IMR-90 (cell line): ENCODE measurements around the gene NAGS. TPM values are rescaled to one million over a fixed set of nuclear protein-coding genes. Genes with fewer than 3 reads are reported as not detected.
"Not testable (repeated sequence)": the region's sequence is repeated elsewhere in the genome, so short reads cannot be mapped to it uniquely, and the experiment has no call there.

Experiments used
- ATAC-seq: fragments of 200-7000 bp; cut with Tn5 transposase; 2 replicates; pipeline ENCODE4 v1.9.1; 2020; ENCODE audit warnings: low read depth, mild to moderate bottlenecking, moderate library complexity
- BruUV-seq: library from RNA; stranded (reverse); fragments of 400-500 nt; replicated peaks from 2 replicates; lab custom pipeline; 2021; lab: Mats Ljungman, UMichigan
- CTCF ChIA-PET: fragments of 300-600 bp; formaldehyde crosslinking; extraction: SDS; loops from one replicate; lab custom pipeline; 2021; ENCODE audit warnings: antibody characterized with exemption; lab: Yijun Ruan, JAX
- POLR2A ChIA-PET: fragments of 300-600 bp; sonication (Branson Sonifier 250); formaldehyde crosslinking; loops from one replicate; lab custom pipeline; 2022; ENCODE audit warnings: antibody characterized with exemption; ENCODE audit not compliant: unreplicated experiment; lab: Charles Lee
- DNase-seq: peaks from one replicate; pipeline ENCODE4 v3.0.0; 2013
- H2AFZ ChIP-seq: replicated peaks from 2 replicates; pipeline ENCODE3; 2013; ENCODE audit warnings: low read length, mild to moderate bottlenecking; ENCODE audit not compliant: poor library complexity
- H2AK5ac ChIP-seq: 2 replicates; pipeline ENCODE4 v1.6.1; 2013; ENCODE audit warnings: low read depth, low read length, inconsistent platforms
- H2AK9ac ChIP-seq: replicated peaks from 2 replicates; pipeline ENCODE3; 2013; ENCODE audit warnings: mild to moderate bottlenecking, low read depth, low read length, moderate library complexity; ENCODE audit not compliant: poor library complexity
- H2BK120ac ChIP-seq: 2 replicates; pipeline ENCODE4 v1.6.1; 2013; ENCODE audit warnings: low read depth, low read length, inconsistent platforms
- H2BK15ac ChIP-seq: 3 replicates; pipeline ENCODE4 v1.6.1; 2013; ENCODE audit warnings: low read depth, low read length, inconsistent platforms
- H2BK20ac ChIP-seq: 2 replicates; pipeline ENCODE4 v1.6.1; 2013; ENCODE audit warnings: low read depth, mild to moderate bottlenecking, inconsistent platforms, low read length, moderate library complexity
- H2BK5ac ChIP-seq: 2 replicates; pipeline ENCODE4 v1.6.1; 2013; ENCODE audit warnings: mild to moderate bottlenecking, low read depth, low read length, inconsistent platforms; ENCODE audit not compliant: poor library complexity, severe bottlenecking
- H3K14ac ChIP-seq: replicated peaks from 2 replicates; pipeline ENCODE4 v1.6.1; 2013; ENCODE audit warnings: low read depth, low read length, inconsistent platforms
- H3K18ac ChIP-seq: 2 replicates; pipeline ENCODE4 v1.6.1; 2013; ENCODE audit warnings: low read depth, low read length, control low read depth
- H3K23ac ChIP-seq: 2 replicates; pipeline ENCODE4 v1.6.1; 2013; ENCODE audit warnings: low read depth, low read length, inconsistent platforms
- H3K27ac ChIP-seq: 2 replicates; pipeline ENCODE4 v1.5.1; 2013; ENCODE audit warnings: mild to moderate bottlenecking, control low read depth, low read length; ENCODE audit not compliant: insufficient read depth
- H3K27me3 ChIP-seq: 2 replicates; pipeline ENCODE4 v1.6.1; 2013; ENCODE audit warnings: low read length; ENCODE audit not compliant: control insufficient read depth, insufficient read depth
- H3K36me3 ChIP-seq: 2 replicates; pipeline ENCODE4 v1.6.1; 2013; ENCODE audit warnings: low read length, mixed read lengths; ENCODE audit not compliant: control insufficient read depth, insufficient read depth
- H3K4ac ChIP-seq: 2 replicates; pipeline ENCODE4 v1.6.1; 2013; ENCODE audit warnings: low read depth, low read length, inconsistent platforms
- H3K4me1 ChIP-seq: 2 replicates; pipeline ENCODE4 v1.6.1; 2013; ENCODE audit warnings: low read length, mixed read lengths; ENCODE audit not compliant: control insufficient read depth, insufficient read depth
- H3K4me2 ChIP-seq: 2 replicates; pipeline ENCODE4 v1.6.1; 2013; ENCODE audit warnings: low read depth, mild to moderate bottlenecking, control low read depth, low read length, moderate library complexity
- H3K4me3 ChIP-seq: 2 replicates; pipeline ENCODE4 v1.5.1; 2013; ENCODE audit warnings: low read depth, mild to moderate bottlenecking, control low read depth, low read length, moderate library complexity; ENCODE audit not compliant: insufficient read depth
- H3K56ac ChIP-seq: 2 replicates; pipeline ENCODE4 v1.6.1; 2013; ENCODE audit warnings: low read length, inconsistent platforms; ENCODE audit not compliant: insufficient read depth; ENCODE audit errors: extremely low read depth
- H3K79me1 ChIP-seq, 2 experiments: 2 replicates each; pipeline ENCODE4 v1.6.1; 2013; ENCODE audit warnings: low read length in 2 of 2, inconsistent platforms in 1 of 2, low read depth in 1 of 2
- H3K9ac ChIP-seq: 2 replicates; pipeline ENCODE4 v1.6.1; 2013; ENCODE audit warnings: low read depth, low read length, control low read depth
- H3K9me1 ChIP-seq: 2 replicates; pipeline ENCODE4 v1.6.1; 2013; ENCODE audit warnings: low read length, inconsistent platforms; ENCODE audit not compliant: insufficient read depth
- H3K9me3 ChIP-seq: 2 replicates; pipeline ENCODE4 v1.6.1; 2013; ENCODE audit warnings: low read length; ENCODE audit not compliant: control insufficient read depth, insufficient read depth
- H4K20me1 ChIP-seq: 2 replicates; pipeline ENCODE4 v1.6.1; 2013; ENCODE audit warnings: low read length, inconsistent platforms; ENCODE audit not compliant: insufficient read depth
- H4K5ac ChIP-seq: 2 replicates; pipeline ENCODE4 v1.6.1; 2013; ENCODE audit warnings: mild to moderate bottlenecking, low read depth, low read length, control low read depth
- H4K8ac ChIP-seq, 2 experiments: 2 replicates each; pipeline ENCODE4 v1.6.1; 2013; ENCODE audit warnings: low read depth in 2 of 2, low read length in 2 of 2, control low read depth in 1 of 2, inconsistent platforms in 1 of 2
- H4K91ac ChIP-seq: 2 replicates; pipeline ENCODE4 v1.6.1; 2013; ENCODE audit warnings: low read depth, low read length, inconsistent platforms; ENCODE audit not compliant: insufficient read depth
- WGBS, 2 experiments: methylation state at CpG; one replicate each; pipeline versions ENCODE4 v1.1.5 to v1.1.7; 2013; ENCODE audit warnings: missing lambda C conversion rate in 2 of 2; ENCODE audit not compliant: insufficient read length in 1 of 2; ENCODE audit errors: extremely low coverage in 2 of 2; 5-methylcytosine and 5-hydroxymethylcytosine counted together
- dilution Hi-C: fragments of 300-500 bp; cut with HindIII; formaldehyde crosslinking; loops from one replicate; pipeline ENCODE4 v1.14.3; 2018; ENCODE audit warnings: low sequenced_read_pairs; ENCODE audit not compliant: unreplicated experiment
- in situ Hi-C: fragments of 300-500 bp; cut with MboI; formaldehyde crosslinking; loops from 3 replicates; pipeline ENCODE4 v1.14.3; 2019; ENCODE audit warnings: low sequenced_read_pairs, inconsistent platforms, mixed read lengths
- intact Hi-C: fragments of 100-400 bp; cut with micrococcal nuclease; formaldehyde crosslinking; loops from 2 replicates; pipeline ENCODE4 v1.10.0; 2022
- polyA plus RNA-seq, 3 experiments: library from polyadenylated mRNA; depleted of rRNA; stranded (reverse); fragments of >200 nt; gene quantifications; 2 replicates each; pipeline ENCODE4 v1.2.3, GENCODE V29; 2012; ENCODE audit warnings: low replicate concordance in 1 of 3
- total RNA-seq: library from RNA; depleted of rRNA; stranded (reverse); fragments of >200 nt; gene quantifications from 2 replicates; pipeline ENCODE4 v1.2.3, GENCODE V29; 2012

The NAGS gene
- total and polyA plus RNA-seq, 2 of the 4 experiments (the other 2 are of a cell fraction): 0.54 to 0.99 TPM

DNA sequence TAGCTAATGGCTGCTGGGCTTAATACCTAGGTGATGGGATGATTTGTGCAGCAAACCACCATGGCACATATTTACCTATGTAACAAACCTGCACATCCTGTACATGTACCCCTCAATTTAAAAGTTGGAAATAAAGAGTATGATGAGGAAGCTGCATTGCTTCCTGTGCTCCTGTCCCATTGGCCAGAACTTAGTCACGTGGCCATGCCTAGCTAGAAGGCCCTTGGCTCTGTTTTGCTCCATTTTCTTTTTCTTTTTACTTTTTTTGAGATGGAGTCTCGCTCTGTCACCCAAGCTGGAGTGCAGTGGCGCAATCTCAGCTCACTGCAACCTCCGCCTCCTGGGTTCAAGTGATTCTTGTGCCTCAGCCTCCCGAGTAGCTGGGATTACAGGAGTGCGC lies 43.1 kb upstream of the NAGS start:
- intact Hi-C loops, in situ Hi-C loops, CTCF ChIA-PET, H3K9me1 ChIP-seq, H3K9me3 ChIP-seq, H2BK5ac ChIP-seq, ATAC-seq, BruUV-seq, H3K18ac ChIP-seq, H3K14ac ChIP-seq, H4K5ac ChIP-seq, H3K79me1 ChIP-seq, H2BK20ac ChIP-seq, H4K20me1 ChIP-seq, H4K8ac ChIP-seq, H4K91ac ChIP-seq, H3K27ac ChIP-seq, POLR2A ChIA-PET, H3K56ac ChIP-seq, H2AK9ac ChIP-seq, H2BK15ac ChIP-seq, H3K36me3 ChIP-seq, H3K4me3 ChIP-seq, dilution Hi-C loops, DNase-seq, H2AK5ac ChIP-seq, H3K9ac ChIP-seq, H3K4me2 ChIP-seq, H3K23ac ChIP-seq, H3K4me1 ChIP-seq, H3K4ac ChIP-seq, H2AFZ ChIP-seq, H2BK120ac ChIP-seq: not testable (repeated sequence)
- WGBS, 2 experiments: 60% methylated on average over 1 of the region's 6 CpGs; no CpG with 5 or more reads in 1 of the 2 experiments
- peaks cover 26% of the 10 kb centered on the region for H3K27me3 ChIP-seq
